GM18870 (cell line): ENCODE data around the gene SLC25A2.
"Not testable (repeated sequence)": the region's sequence is repeated elsewhere in the genome, so short reads cannot be mapped to it uniquely, and the experiment has no call there.

Experiments
- ATAC-seq: cut with Tn5 transposase; IDR thresholded peaks from one replicate; pipeline ENCODE4 v1.9.1; 2021; ENCODE audit warnings: moderate library complexity; ENCODE audit not compliant: unreplicated experiment

The SLC25A2 gene

GRCh38 chr5:141316963-141317362 is 13.1 kb upstream of the SLC25A2 start:
- not testable (repeated sequence) for ATAC-seq

DNA sequence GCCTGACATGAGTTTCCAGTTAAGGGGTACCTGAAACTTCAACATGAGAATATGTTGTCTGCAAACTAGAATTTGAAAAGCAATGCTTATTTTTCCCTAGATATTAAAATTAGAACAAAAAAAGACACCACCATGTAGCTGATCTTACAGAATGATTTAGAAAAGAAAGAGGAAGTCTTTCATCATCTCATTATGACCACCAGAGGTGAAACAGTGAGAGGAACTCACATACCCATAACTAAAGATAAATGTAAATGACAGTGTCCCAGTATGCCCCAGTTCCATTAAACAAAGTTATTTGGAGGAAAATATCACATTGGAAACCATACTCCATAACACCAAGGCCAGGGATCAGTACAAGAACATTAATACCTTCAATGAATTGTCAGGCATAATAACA is 9.9 kb upstream of the SLC25A2 start:
- ATAC-seq: no peak

GRCh38 chr5:141306630-141307029 is 2.8 kb upstream of the SLC25A2 start:
- no peak for ATAC-seq

DNA sequence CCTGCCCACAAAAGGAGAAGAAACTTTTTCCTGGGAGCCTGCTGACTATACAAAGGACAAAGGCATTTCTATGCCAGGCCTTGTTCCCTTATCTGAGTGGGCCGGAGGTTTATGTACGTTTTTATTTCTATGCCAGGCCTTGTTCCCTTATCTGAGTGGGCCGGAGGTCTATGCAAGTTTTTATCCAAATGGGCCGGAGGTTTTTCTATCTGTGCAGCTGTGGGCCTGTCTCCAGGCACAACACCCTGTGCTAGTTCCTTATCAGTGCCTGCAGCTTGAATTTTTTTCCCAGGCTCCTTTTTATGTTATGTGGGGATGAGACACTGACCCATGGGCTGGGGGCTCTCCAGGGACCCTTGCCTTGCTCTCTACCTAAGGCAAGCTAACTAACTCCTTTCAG is 5.5 kb downstream of the SLC25A2 start:
- ATAC-seq: no peak

DNA sequence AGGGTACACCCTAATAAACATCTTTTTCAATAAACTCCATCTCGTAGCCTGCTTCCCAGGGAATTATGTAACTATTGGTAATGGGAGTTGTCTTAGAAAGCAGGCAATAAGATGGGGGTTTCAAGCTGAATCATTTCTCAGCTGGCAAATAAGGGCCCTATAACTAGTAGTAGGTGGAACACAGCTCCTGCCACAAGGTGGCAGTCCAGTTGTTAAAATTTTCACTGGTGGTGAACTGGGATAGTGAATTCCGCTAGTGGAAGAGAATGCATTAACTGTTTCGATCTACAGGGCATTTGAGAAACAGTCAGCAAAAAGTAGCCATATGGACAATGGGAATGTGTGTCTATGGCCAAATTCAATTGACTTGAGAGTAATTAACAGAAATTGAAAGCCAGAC is 30.9 kb downstream of the SLC25A2 start:
- ATAC-seq: no peak

- ATAC-seq: no peak
Measured at GRCh38 chr5:141269195-141269594, 34.7 kb downstream of the SLC25A2 start.

DNA sequence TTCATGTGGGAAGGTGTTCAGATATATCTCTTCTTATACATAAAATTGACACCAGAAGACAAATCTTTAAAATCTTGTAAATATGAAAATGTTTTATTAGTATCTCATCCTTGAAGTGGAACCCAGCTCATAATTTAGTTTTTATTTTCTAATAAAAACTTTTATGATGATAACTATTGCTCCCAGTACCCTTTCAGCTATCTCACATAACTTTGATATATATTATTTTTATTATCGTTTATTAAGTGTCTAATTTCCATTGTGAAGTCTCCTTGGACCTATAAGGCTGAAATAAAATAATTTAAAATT is 42.7 kb downstream of the SLC25A2 start:
- no peak for ATAC-seq

DNA sequence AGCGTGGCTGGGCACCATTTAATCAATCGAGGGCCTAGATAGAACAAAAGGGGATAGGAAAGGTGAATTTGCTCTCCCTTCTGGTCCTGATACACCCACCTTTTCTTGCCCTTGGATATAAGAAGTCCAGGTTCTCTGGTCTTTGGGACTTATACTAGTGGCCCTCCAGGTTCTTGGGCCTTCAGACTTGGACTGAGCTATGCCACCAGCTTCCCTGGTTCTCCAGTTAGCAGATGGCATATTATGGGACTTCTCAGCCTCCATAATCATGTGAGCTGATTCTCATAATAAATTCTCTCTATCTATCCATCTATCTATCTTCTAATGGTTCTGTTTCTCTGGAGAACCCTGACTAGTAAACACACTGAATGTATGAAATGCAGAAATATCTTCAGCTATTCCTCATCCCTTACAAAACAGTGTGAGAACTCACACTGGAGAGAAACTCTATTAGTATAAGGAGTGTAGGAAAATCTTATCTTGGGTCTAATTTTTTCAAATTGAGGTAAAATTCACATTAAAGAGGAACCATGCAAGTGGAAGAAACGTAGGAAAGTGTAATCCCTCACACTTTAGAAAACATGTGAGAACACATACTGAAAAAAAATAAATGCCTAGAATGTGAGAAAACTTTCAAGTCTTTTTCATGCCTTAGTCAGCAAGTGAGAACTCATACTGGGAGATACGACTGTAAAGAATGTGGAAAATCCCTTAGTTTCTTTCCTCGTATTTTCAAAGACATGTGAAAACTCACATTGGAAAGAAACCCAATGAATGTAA is 43.2 kb downstream of the SLC25A2 start:
- no peak for ATAC-seq

- ATAC-seq: no peak
Measured at GRCh38 chr5:141258948-141259347, 44.9 kb downstream of the SLC25A2 start.

GRCh38 chr5:141258464-141258863 is 45.4 kb downstream of the SLC25A2 start:
- no peak for ATAC-seq
